ENCODE results near the gene DCDC2.
"Not testable (repeated sequence)": the region's sequence is repeated elsewhere in the genome, so short reads cannot be mapped to it uniquely, and the experiment has no call there.

The DCDC2 gene

GRCh38 chr6:24154121-24154520, 203.7 kb downstream of the DCDC2 start:
- no peak for DNase-seq (ENCODE audit: low read depth in 4 of 4, low spot score in 1 of 4)

- no peak for DNase-seq (ENCODE audit: low read depth in 4 of 4, low spot score in 1 of 4)
Measured at GRCh38 chr6:24152014-24152413, 205.8 kb downstream of the DCDC2 start.

- DNase-seq (ENCODE audit: low read depth in 4 of 4, low spot score in 1 of 4): no peak
Measured at GRCh38 chr6:24149836-24150235, 208.0 kb downstream of the DCDC2 start.

- DNase-seq (ENCODE audit: low read depth in 4 of 4, low spot score in 1 of 4): no peak
Measured at GRCh38 chr6:24149296-24149695, 208.6 kb downstream of the DCDC2 start.

- DNase-seq (ENCODE audit: low read depth in 4 of 4, low spot score in 1 of 4): no peak
Measured at GRCh38 chr6:24148684-24149083, 209.2 kb downstream of the DCDC2 start.

GRCh38 chr6:24148154-24148570, 209.7 kb downstream of the DCDC2 start:
- no peak for DNase-seq (ENCODE audit: low read depth in 4 of 4, low spot score in 1 of 4)

- no peak for DNase-seq (ENCODE audit: low read depth in 4 of 4, low spot score in 1 of 4)
Measured at GRCh38 chr6:24147511-24148153, 210.2 kb downstream of the DCDC2 start.

GRCh38 chr6:24146871-24147270, 211.0 kb downstream of the DCDC2 start:
- DNase-seq (ENCODE audit: low read depth in 4 of 4, low spot score in 1 of 4): no peak

- no peak for DNase-seq (ENCODE audit: low read depth in 4 of 4, low spot score in 1 of 4)
Measured at GRCh38 chr6:24145690-24146131, 212.1 kb downstream of the DCDC2 start.

- DNase-seq (ENCODE audit: low read depth in 4 of 4, low spot score in 1 of 4): not testable (repeated sequence)
Measured at GRCh38 chr6:24142733-24143132, 215.1 kb downstream of the DCDC2 start.

- DNase-seq (ENCODE audit: low read depth in 4 of 4, low spot score in 1 of 4): no peak
Measured at GRCh38 chr6:24140591-24140990, 217.3 kb downstream of the DCDC2 start.

- DNase-seq (ENCODE audit: low read depth in 4 of 4, low spot score in 1 of 4): no peak
Measured at GRCh38 chr6:24139639-24140038, 218.2 kb downstream of the DCDC2 start.

GRCh38 chr6:24139080-24139479, 218.8 kb downstream of the DCDC2 start:
- no peak for DNase-seq (ENCODE audit: low read depth in 4 of 4, low spot score in 1 of 4)

GRCh38 chr6:24131751-24132150, 226.1 kb downstream of the DCDC2 start:
- DNase-seq (ENCODE audit: low read depth in 4 of 4, low spot score in 1 of 4): no peak

GRCh38 chr6:24127316-24127715, 230.5 kb downstream of the DCDC2 start:
- DNase-seq (ENCODE audit: low read depth in 4 of 4, low spot score in 1 of 4): no peak

- no peak for DNase-seq (ENCODE audit: low read depth in 4 of 4, low spot score in 1 of 4)
Measured at GRCh38 chr6:24126586-24127192, 231.2 kb downstream of the DCDC2 start.

GRCh38 chr6:24125980-24126379, 231.9 kb downstream of the DCDC2 start, which contains the start of gene NRSN1:
NRSN1 (plus strand) TSS chr6:24126215; CDS start chr6:24134328, 8,113 bp downstream.
- no peak for DNase-seq (ENCODE audit: low read depth in 4 of 4, low spot score in 1 of 4)

GRCh38 chr6:24122139-24122538, 235.7 kb downstream of the DCDC2 start:
- no peak for DNase-seq (ENCODE audit: low read depth in 4 of 4, low spot score in 1 of 4)

All from stimulated activated CD4-positive, alpha-beta T cell treated with anti-CD3 and anti-CD28 coated beads, Interleukin-1b, Interleukin-23, amount 100 ng/mL, for 24 hours (primary cell).